GM23248 (cell line): ENCODE data around the gene TMED3. TPM values are rescaled to one million over a fixed set of nuclear protein-coding genes. Genes with fewer than 3 reads are reported as not detected.
A peak's percentile ranks its signal among the peaks of the same experiment; 100 is the strongest.

Experiments
- DNase-seq: peaks from one replicate; pipeline ENCODE4 v3.0.0-alpha.2; 2015
- H2AFZ ChIP-seq: fragments of 200-600 bp; sonication (generic); 2 replicates; pipeline ENCODE4 v1.6.1; 2016; ENCODE audit warnings: antibody characterized with exemption
- H3F3A ChIP-seq: fragments of 200-600 bp; sonication (generic); 2 replicates; pipeline ENCODE4 v1.6.1; 2016; ENCODE audit warnings: mild to moderate bottlenecking, antibody characterized with exemption, mixed run types; ENCODE audit not compliant: insufficient read depth
- H3K27ac ChIP-seq: fragments of 200-600 bp; sonication (generic); 2 replicates; pipeline ENCODE4 v1.5.1; 2016; ENCODE audit warnings: mild to moderate bottlenecking
- H3K27me3 ChIP-seq: fragments of 200-600 bp; sonication (generic); replicated peaks from 2 replicates; pipeline ENCODE4 v1.6.1; 2016; ENCODE audit warnings: mild to moderate bottlenecking; ENCODE audit not compliant: insufficient read depth
- H3K36me3 ChIP-seq: fragments of 200-600 bp; sonication (generic); 2 replicates; pipeline ENCODE4 v1.6.1; 2016; ENCODE audit warnings: low read depth, mild to moderate bottlenecking
- H3K4me1 ChIP-seq: fragments of 200-600 bp; sonication (generic); 2 replicates; pipeline ENCODE4 v1.6.1; 2016; ENCODE audit warnings: mild to moderate bottlenecking; ENCODE audit not compliant: insufficient read depth
- H3K4me2 ChIP-seq: fragments of 200-600 bp; sonication (generic); one replicate; pipeline ENCODE4 v1.6.1; 2016; ENCODE audit warnings: mild to moderate bottlenecking; ENCODE audit not compliant: unreplicated experiment
- H3K4me3 ChIP-seq: fragments of 200-600 bp; sonication (generic); 2 replicates; pipeline ENCODE4 v1.5.1; 2016; ENCODE audit warnings: mild to moderate bottlenecking
- H3K79me2 ChIP-seq: fragments of 200-600 bp; sonication (generic); 2 replicates; pipeline ENCODE4 v1.6.1; 2016; ENCODE audit warnings: mild to moderate bottlenecking; ENCODE audit not compliant: insufficient read depth
- H3K9ac ChIP-seq: fragments of 200-600 bp; sonication (generic); 2 replicates; pipeline ENCODE4 v1.6.1; 2016; ENCODE audit warnings: mild to moderate bottlenecking
- H3K9me2 ChIP-seq: fragments of 200-600 bp; sonication (generic); 2 replicates; pipeline ENCODE4 v1.6.1; 2016; ENCODE audit warnings: mixed run types, mild to moderate bottlenecking, moderate library complexity; ENCODE audit not compliant: insufficient read depth
- H3K9me3 ChIP-seq: fragments of 200-600 bp; sonication (generic); one replicate; pipeline ENCODE4 v1.6.1; 2017; ENCODE audit warnings: low read depth
- H4K20me1 ChIP-seq: fragments of 200-600 bp; sonication (generic); 2 replicates; pipeline ENCODE4 v1.6.0; 2016; ENCODE audit not compliant: insufficient read depth
- EZH2 ChIP-seq: fragments of 200-600 bp; sonication (generic); IDR thresholded peaks from 2 replicates; pipeline ENCODE4 v1.6.1; 2018; ENCODE audit warnings: antibody characterized with exemption, mild to moderate bottlenecking; ENCODE audit not compliant: insufficient read depth, poor library complexity, severe bottlenecking
- EZH2phosphoT487 ChIP-seq: fragments of 200-600 bp; sonication (generic); IDR thresholded peaks from 2 replicates; pipeline ENCODE4 v1.6.1; 2018; ENCODE audit warnings: antibody characterized with exemption, moderate library complexity, mild to moderate bottlenecking, low read depth; ENCODE audit not compliant: insufficient read depth
- WGBS, 2 experiments: methylation state at CpG; one replicate each; pipeline ENCODE4 v1.1.6; 2015 to 2017; ENCODE audit warnings: low lambda C conversion rate in 2 of 2, low coverage in 1 of 2; ENCODE audit errors: missing lambda C conversion rate in 2 of 2; 5-methylcytosine and 5-hydroxymethylcytosine counted together
- in situ Hi-C: fragments of 300-500 bp; cut with MboI; formaldehyde crosslinking; loops from 2 replicates; pipeline ENCODE4 v1.15.0; 2020
- polyA plus RNA-seq: library from polyadenylated mRNA; unstranded; fragments of >200 nt; fragmentation: Nextera tagmentation; extraction: Ambion mirVana; gene quantifications from 2 replicates; pipeline ENCODE4 v1.2.1, GENCODE V29; 2016
- total RNA-seq: library from RNA; depleted of rRNA; stranded (reverse); fragments of >200 nt; shearing (Covaris generic); gene quantifications from 2 replicates; pipeline ENCODE4 v1.2.3, GENCODE V29; 2014; rRNA removed

Gene TMED3
- total RNA-seq, result 209 and 239 TPM in 2 replicates
- polyA plus RNA-seq, result 168 and 184 TPM in 2 replicates

GRCh38 chr15:79310985-79311900 lies at the start of gene TMED3:
Gene TMED3, plus strand, starts transcription at chr15:79311112. Its CDS starts 138 bp downstream, at chr15:79311250.
- in situ Hi-C loops, result no loop called here
- Histone ChIP-seq H3K27ac (peak within 1 kb of the TSS; percentile 28; the same call in 1 of the 2 replicates), H3K9me2 (no peaks in the 10 kb centered on the region)

GRCh38 chr15:79261836-79262235 lies 49.1 kb upstream of the TMED3 start:
- WGBS, 2 experiments, result 45 to 75% methylated on average over 1 of the region's 1 CpG
- Histone ChIP-seq H3F3A (no peaks in the 10 kb centered on the region), H3K79me2 (no peaks in the 10 kb centered on the region), H3K4me2 (no peak overlapping the region), H2AFZ (no peak overlapping the region), H3K4me3 (no peak overlapping the region), H3K4me1 (no peaks in the 10 kb centered on the region), H3K36me3 (no peaks in the 10 kb centered on the region), H3K9me3 (no peaks in the 10 kb centered on the region), H4K20me1 (no peaks in the 10 kb centered on the region), H3K9ac (no peak overlapping the region), H3K27ac (no peak overlapping the region), H3K27me3 (no peaks in the 10 kb centered on the region), H3K9me2 (no peaks in the 10 kb centered on the region)
- in situ Hi-C loops, result no loop called here
- no peak for TF ChIP-seq EZH2
- no peak for TF ChIP-seq EZH2phosphoT487
- no peak for DNase-seq

More at GRCh38 chr15:79310985-79311900, at the start of gene TMED3:
- peak within 1 kb of the TSS; percentile 93 for H3K9ac ChIP-seq
- peaks cover 12% of the 10 kb centered on the region; the same call in 1 of the 2 replicates for H3K27me3 ChIP-seq
- peak within 1 kb of the TSS; percentile 92 for H3K4me2 ChIP-seq
- no peaks in the 10 kb centered on the region for H3F3A ChIP-seq
- H3K4me3 ChIP-seq, result peak within 1 kb of the TSS; percentile 91
- H3K4me1 ChIP-seq, result peaks cover 10% of the 10 kb centered on the region; the same call in 1 of the 2 replicates
- peaks cover 52% of the 10 kb centered on the region for H3K79me2 ChIP-seq
- 0% methylated on average over 47 to 50 of the region's 76 CpGs for WGBS, 2 experiments
- no peaks in the 10 kb centered on the region for H3K9me3 ChIP-seq
- TF ChIP-seq EZH2phosphoT487, result no peak
- TF ChIP-seq EZH2, result no peak
- peak; percentile 91 for DNase-seq
- no peaks in the 10 kb centered on the region; the same call in 1 of the 2 replicates for H4K20me1 ChIP-seq
- H2AFZ ChIP-seq, result peak within 1 kb of the TSS; percentile 94
- H3K36me3 ChIP-seq, result peaks cover 20% of the 10 kb centered on the region

- no peak for DNase-seq
- H3K4me2 ChIP-seq, result no peak overlapping the region
- no peak overlapping the region for H3K4me3 ChIP-seq
- no peak overlapping the region for H2AFZ ChIP-seq
- no peaks in the 10 kb centered on the region for H3K9me2 ChIP-seq
- H3K36me3 ChIP-seq, result no peaks in the 10 kb centered on the region
- TF ChIP-seq EZH2 (no peak), EZH2phosphoT487 (no peak)
- no peaks in the 10 kb centered on the region for H3K9me3 ChIP-seq
- no peaks in the 10 kb centered on the region; the same call in 1 of the 2 replicates for H3K27me3 ChIP-seq
- H3K79me2 ChIP-seq, result no peaks in the 10 kb centered on the region
- H3K9ac ChIP-seq, result no peak overlapping the region
- H3F3A ChIP-seq, result no peaks in the 10 kb centered on the region
- in situ Hi-C loops, result no loop called here
- WGBS, 2 experiments, result 70 to 72% methylated on average over 4 of the region's 4 CpGs
- H4K20me1 ChIP-seq, result no peaks in the 10 kb centered on the region
- no peak overlapping the region for H3K27ac ChIP-seq
- H3K4me1 ChIP-seq, result no peaks in the 10 kb centered on the region
These were observed 45.7 kb upstream of the TMED3 start for GRCh38 chr15:79265167-79265566.

GRCh38 chr15:79265987-79266579 lies 44.8 kb upstream of the TMED3 start:
- H4K20me1 ChIP-seq, result no peaks in the 10 kb centered on the region
- in situ Hi-C loops, result no loop called here
- DNase-seq, result no peak
- no peaks in the 10 kb centered on the region for H3K9me3 ChIP-seq
- H3K9me2 ChIP-seq, result no peaks in the 10 kb centered on the region
- TF ChIP-seq EZH2 (no peak), EZH2phosphoT487 (no peak)
- H3K4me3 ChIP-seq, result no peak overlapping the region
- WGBS, 2 experiments, result 36 to 49% methylated on average over 3 of the region's 3 CpGs
- no peak overlapping the region for H2AFZ ChIP-seq
- no peak overlapping the region for H3K9ac ChIP-seq
- H3K79me2 ChIP-seq, result no peaks in the 10 kb centered on the region
- no peaks in the 10 kb centered on the region for H3K4me1 ChIP-seq
- no peaks in the 10 kb centered on the region for H3K36me3 ChIP-seq
- H3F3A ChIP-seq, result no peaks in the 10 kb centered on the region
- no peaks in the 10 kb centered on the region; the same call in 1 of the 2 replicates for H3K27me3 ChIP-seq
- no peak overlapping the region for H3K4me2 ChIP-seq
- no peak overlapping the region for H3K27ac ChIP-seq
